GM19193 (cell line): ENCODE measurements around the gene N4BP2L2.

Experiments used
- POLR2A ChIP-seq: IDR thresholded peaks from 4 replicates; pipeline ENCODE4 v1.6.1; 2011; ENCODE audit not compliant: insufficient read depth, insufficient read length; ENCODE audit errors: extremely low read depth

N4BP2L2 gene

GRCh38 chr13:32446773-32447465 lies 91.7 kb downstream of the N4BP2L2 start:
- TF ChIP-seq POLR2A: no peak

- TF ChIP-seq POLR2A: no peak
Observed at GRCh38 chr13:32446220-32446619, 92.4 kb downstream of the N4BP2L2 start.

- no peak for TF ChIP-seq POLR2A
Observed at GRCh38 chr13:32445461-32445860, 93.1 kb downstream of the N4BP2L2 start.

- TF ChIP-seq POLR2A: no peak
Observed at GRCh38 chr13:32443111-32443510, 95.5 kb downstream of the N4BP2L2 start.

- no peak for TF ChIP-seq POLR2A
Observed at GRCh38 chr13:32438871-32439270, 99.7 kb downstream of the N4BP2L2 start.

GRCh38 chr13:32432856-32433255 lies 105.7 kb downstream of the N4BP2L2 start:
- TF ChIP-seq POLR2A: no peak

- no peak for TF ChIP-seq POLR2A
Observed at GRCh38 chr13:32431361-32431760, 107.2 kb downstream of the N4BP2L2 start.

GRCh38 chr13:32430018-32430747 lies 108.4 kb downstream of the N4BP2L2 start:
- TF ChIP-seq POLR2A: no peak

- TF ChIP-seq POLR2A: no peak
Observed at GRCh38 chr13:32429433-32429909, 109.1 kb downstream of the N4BP2L2 start.

GRCh38 chr13:32428581-32429432 lies 109.8 kb downstream of the N4BP2L2 start:
- TF ChIP-seq POLR2A: no peak

GRCh38 chr13:32427852-32428580 lies 110.6 kb downstream of the N4BP2L2 start, which contains the start of gene N4BP2L1:
Gene N4BP2L1 (minus strand): TSS chr13:32428130. CDS start chr13:32428082, 48 bp downstream.
- TF ChIP-seq POLR2A: peak; percentile 90

- TF ChIP-seq POLR2A: peak; percentile 43
Observed at GRCh38 chr13:32426990-32427851, 111.4 kb downstream of the N4BP2L2 start.

GRCh38 chr13:32426191-32426989 lies 112.2 kb downstream of the N4BP2L2 start:
- TF ChIP-seq POLR2A: no peak
